ENCODE measurements around the gene SLC2A4RG. TPM values are rescaled to one million over a fixed set of nuclear protein-coding genes. Genes with fewer than 3 reads are reported as not detected.

SLC2A4RG gene
- total RNA-seq, 2 donors from 2014 or later: 69.3 to 108 TPM

GRCh38 chr20:63789836-63790571, 50.4 kb downstream of the SLC2A4RG start:
- H3K27me3 ChIP-seq (ENCODE audit: control insufficient read depth, insufficient read depth, low read length, poor library complexity, severe bottlenecking): no peaks in the 10 kb centered on the region
- H3K9ac ChIP-seq (ENCODE audit: extremely low read depth, low read length, poor library complexity, severe bottlenecking): no peak overlapping the region
- no peak overlapping the region for H3K4me3 ChIP-seq (ENCODE audit: low read length)
- H3K4me1 ChIP-seq (ENCODE audit: control insufficient read depth, insufficient read depth, low read length): no peaks in the 10 kb centered on the region
- Mint-ChIP-seq H3K9me3 (no peaks in the 10 kb centered on the region), H3K36me3 (ENCODE audit: low read depth) (peaks cover 13% of the 10 kb centered on the region), H3K4me1 (no peaks in the 10 kb centered on the region), H3K27me3 (ENCODE audit: insufficient read depth) (no peaks in the 10 kb centered on the region), H3K27ac (no peak overlapping the region), H3K4me3 (no peak overlapping the region)
- H3K27ac ChIP-seq (ENCODE audit: low read depth, low read length): no peak overlapping the region
- H3K36me3 ChIP-seq (ENCODE audit: control insufficient read depth, insufficient read depth, low read length): peaks cover 11% of the 10 kb centered on the region
- DNase-seq: no peak
- WGBS, 2 experiments (ENCODE audit: insufficient coverage in 1 of 2, insufficient read length in 1 of 2): 95% methylated on average over 57 of the region's 57 CpGs
- TF ChIP-seq CTCF (conservative IDR thresholded peaks at IDR 0.05): no peak
- H3K9me3 ChIP-seq (ENCODE audit: control insufficient read depth, low read length): no peaks in the 10 kb centered on the region

GRCh38 chr20:63790572-63791168, 51.1 kb downstream of the SLC2A4RG start:
- H3K9ac ChIP-seq (ENCODE audit: extremely low read depth, low read length, poor library complexity, severe bottlenecking): no peak overlapping the region
- no peak for TF ChIP-seq CTCF (conservative IDR thresholded peaks at IDR 0.05)
- H3K9me3 ChIP-seq (ENCODE audit: control insufficient read depth, low read length): no peaks in the 10 kb centered on the region
- H3K27me3 ChIP-seq (ENCODE audit: control insufficient read depth, insufficient read depth, low read length, poor library complexity, severe bottlenecking): no peaks in the 10 kb centered on the region
- no peak for DNase-seq
- Mint-ChIP-seq H3K36me3 (ENCODE audit: low read depth) (peaks cover 10% of the 10 kb centered on the region), H3K4me1 (no peaks in the 10 kb centered on the region), H3K27me3 (ENCODE audit: insufficient read depth) (no peaks in the 10 kb centered on the region), H3K27ac (no peak overlapping the region), H3K4me3 (no peak overlapping the region), H3K9me3 (no peaks in the 10 kb centered on the region)
- H3K27ac ChIP-seq (ENCODE audit: low read depth, low read length): no peak overlapping the region
- H3K4me1 ChIP-seq (ENCODE audit: control insufficient read depth, insufficient read depth, low read length): no peaks in the 10 kb centered on the region
- H3K36me3 ChIP-seq (ENCODE audit: control insufficient read depth, insufficient read depth, low read length): peaks cover 11% of the 10 kb centered on the region
- WGBS, 2 experiments (ENCODE audit: insufficient coverage in 1 of 2, insufficient read length in 1 of 2): 95 to 96% methylated on average over 37 of the region's 37 CpGs
- H3K4me3 ChIP-seq (ENCODE audit: low read length): no peak overlapping the region

GRCh38 chr20:63791497-63792156, 52.1 kb downstream of the SLC2A4RG start:
- H3K9me3 ChIP-seq (ENCODE audit: control insufficient read depth, low read length): no peaks in the 10 kb centered on the region
- WGBS, 2 experiments (ENCODE audit: insufficient coverage in 1 of 2, insufficient read length in 1 of 2): 84 to 90% methylated on average over 12 to 23 of the region's 23 CpGs
- peaks cover 11% of the 10 kb centered on the region for H3K36me3 ChIP-seq (ENCODE audit: control insufficient read depth, insufficient read depth, low read length)
- H3K27ac ChIP-seq (ENCODE audit: low read depth, low read length): peak overlapping the region; percentile 8
- H3K9me3 Mint-ChIP-seq: peaks cover 2% of the 10 kb centered on the region
- H3K4me1 ChIP-seq (ENCODE audit: control insufficient read depth, insufficient read depth, low read length): no peaks in the 10 kb centered on the region
- H3K9ac ChIP-seq (ENCODE audit: extremely low read depth, low read length, poor library complexity, severe bottlenecking): no peak overlapping the region
- peaks cover 10% of the 10 kb centered on the region for H3K36me3 Mint-ChIP-seq (ENCODE audit: low read depth)
- DNase-seq: no peak
- H3K27ac Mint-ChIP-seq: no peak overlapping the region
- no peak overlapping the region for H3K4me3 ChIP-seq (ENCODE audit: low read length)
- H3K4me1 Mint-ChIP-seq: no peaks in the 10 kb centered on the region
- no peak overlapping the region for H3K4me3 Mint-ChIP-seq
- TF ChIP-seq CTCF (conservative IDR thresholded peaks at IDR 0.05): no peak
- H3K27me3 Mint-ChIP-seq (ENCODE audit: insufficient read depth): no peaks in the 10 kb centered on the region
- H3K27me3 ChIP-seq (ENCODE audit: control insufficient read depth, insufficient read depth, low read length, poor library complexity, severe bottlenecking): no peaks in the 10 kb centered on the region
